WTC11 (cell line): ENCODE data around the gene FTL. TPM values are rescaled to one million over a fixed set of nuclear protein-coding genes. Genes with fewer than 3 reads are reported as not detected.

Experiments used
- ATAC-seq: fragments of 200-7000 bp; cut with Tn5 transposase; 2 replicates; pipeline ENCODE4 v1.10.0; 2021; ENCODE audit warnings: mild to moderate bottlenecking, moderate library complexity
- CTCF ChIA-PET: fragments of 300-600 bp; sonication (Branson Sonifier 250); formaldehyde crosslinking; loops from one replicate; lab custom pipeline; 2021; ENCODE audit warnings: antibody characterized with exemption; lab: Charles Lee
- POLR2A ChIA-PET: fragments of 350-600 bp; sonication (Branson Sonifier 250); formaldehyde crosslinking; loops from one replicate; lab custom pipeline; 2021; ENCODE audit warnings: antibody characterized with exemption; lab: Charles Lee
- DNase-seq: peaks from one replicate; pipeline ENCODE4 v3.0.0; 2021; ENCODE audit warnings: low spot score
- H3K27ac Mint-ChIP-seq: 2 replicates; pipeline ENCODE4 v1.8.0; 2021; ENCODE audit warnings: mixed read lengths
- H3K27me3 Mint-ChIP-seq: 2 replicates; pipeline ENCODE4 v1.8.0; 2021; ENCODE audit warnings: low read depth, mild to moderate bottlenecking, moderate library complexity, mixed read lengths
- H3K36me3 Mint-ChIP-seq: 2 replicates; pipeline ENCODE4 v1.8.0; 2021; ENCODE audit warnings: mixed read lengths
- H3K4me1 Mint-ChIP-seq: 2 replicates; pipeline ENCODE4 v1.8.0; 2022; ENCODE audit warnings: mixed read lengths
- H3K4me3 Mint-ChIP-seq: 2 replicates; pipeline ENCODE4 v1.8.0; 2021; ENCODE audit warnings: mild to moderate bottlenecking, moderate library complexity, mixed read lengths
- H3K9me3 Mint-ChIP-seq: 2 replicates; pipeline ENCODE4 v1.8.0; 2021; ENCODE audit warnings: mixed read lengths
- ATF1 ChIP-seq: sonication (generic); formaldehyde crosslinking; IDR thresholded peaks from 2 replicates; pipeline ENCODE4 v1.8.1; 2023; ENCODE audit warnings: mild to moderate bottlenecking, moderate library complexity, missing genetic modification reagents
- CREB1 ChIP-seq: sonication (generic); formaldehyde crosslinking; IDR thresholded peaks from 2 replicates; pipeline ENCODE4 v1.8.0; 2023; ENCODE audit warnings: mild to moderate bottlenecking, missing genetic modification reagents
- CREM ChIP-seq: sonication (generic); formaldehyde crosslinking; IDR thresholded peaks from 2 replicates; pipeline ENCODE4 v1.8.1; 2022; ENCODE audit warnings: mild to moderate bottlenecking, missing genetic modification reagents, moderate library complexity
- FOXP1 ChIP-seq: sonication (generic); formaldehyde crosslinking; IDR thresholded peaks from 2 replicates; pipeline ENCODE4 v1.8.0; 2022; ENCODE audit warnings: missing genetic modification reagents, mild to moderate bottlenecking, moderate library complexity, borderline replicate concordance
- GRHL2 ChIP-seq: fragments of 250-450 bp; sonication (Bioruptor Pico); IDR thresholded peaks from 2 replicates; pipeline ENCODE4 v1.8.0; 2022; ENCODE audit warnings: mild to moderate bottlenecking, moderate library complexity; ENCODE audit not compliant: insufficient replicate concordance, severe bottlenecking
- GTF2I ChIP-seq: fragments of 250-450 bp; sonication (Bioruptor Pico); conservative IDR thresholded peaks from 2 replicates; pipeline ENCODE4 v1.4.0; 2021; ENCODE audit warnings: mild to moderate bottlenecking
- SP1 ChIP-seq: sonication (generic); formaldehyde crosslinking; conservative IDR thresholded peaks from 2 replicates; pipeline ENCODE4 v1.8.1; 2022; ENCODE audit warnings: missing genetic modification reagents
- TCF7 ChIP-seq: sonication (generic); formaldehyde crosslinking; IDR thresholded peaks from 2 replicates; pipeline ENCODE4 v1.8.0; 2022; ENCODE audit warnings: mild to moderate bottlenecking, low read depth, missing genetic modification reagents, moderate library complexity
- ZNF138 ChIP-seq: sonication (generic); formaldehyde crosslinking; conservative IDR thresholded peaks from 2 replicates; pipeline ENCODE4 v1.8.1; 2022; ENCODE audit warnings: mild to moderate bottlenecking, moderate library complexity, missing genetic modification reagents
- ZNF232 ChIP-seq: sonication (generic); formaldehyde crosslinking; IDR thresholded peaks from 2 replicates; pipeline ENCODE4 v1.8.0; 2022; ENCODE audit warnings: mild to moderate bottlenecking, missing genetic modification reagents
- total RNA-seq: library from RNA; stranded (reverse); gene quantifications from 3 replicates; pipeline ENCODE4 v1.2.3, GENCODE V29; 2021
- TF ChIP-seq, protein P1 (sequence below): sonication (generic); formaldehyde crosslinking; IDR thresholded peaks from 2 replicates; pipeline ENCODE4 v1.8.0; 2022; ENCODE audit warnings: mild to moderate bottlenecking, missing genetic modification reagents
- TF ChIP-seq, protein P2 (sequence below): fragments of 200-600 bp; IDR thresholded peaks from 2 replicates; pipeline ENCODE4 v1.8.0; 2022; ENCODE audit warnings: antibody characterized with exemption
- TF ChIP-seq, protein P3 (sequence below): sonication (generic); formaldehyde crosslinking; IDR thresholded peaks from 2 replicates; pipeline ENCODE4 v1.8.1; 2023; ENCODE audit warnings: mild to moderate bottlenecking, missing genetic modification reagents, moderate library complexity
- TF ChIP-seq, protein P4 (sequence below): sonication (generic); formaldehyde crosslinking; IDR thresholded peaks from 2 replicates; pipeline ENCODE4 v1.8.0; 2023; ENCODE audit warnings: missing genetic modification reagents, mild to moderate bottlenecking, borderline replicate concordance
- TF ChIP-seq, protein P5 (sequence below): fragments of 250-450 bp; sonication (Bioruptor Pico); IDR thresholded peaks from 2 replicates; pipeline ENCODE4 v2.1.2; 2022; ENCODE audit warnings: mild to moderate bottlenecking, moderate library complexity

Gene FTL
- total RNA-seq, 1 experiment from 2014 or later, result 1,061 TPM

DNA sequence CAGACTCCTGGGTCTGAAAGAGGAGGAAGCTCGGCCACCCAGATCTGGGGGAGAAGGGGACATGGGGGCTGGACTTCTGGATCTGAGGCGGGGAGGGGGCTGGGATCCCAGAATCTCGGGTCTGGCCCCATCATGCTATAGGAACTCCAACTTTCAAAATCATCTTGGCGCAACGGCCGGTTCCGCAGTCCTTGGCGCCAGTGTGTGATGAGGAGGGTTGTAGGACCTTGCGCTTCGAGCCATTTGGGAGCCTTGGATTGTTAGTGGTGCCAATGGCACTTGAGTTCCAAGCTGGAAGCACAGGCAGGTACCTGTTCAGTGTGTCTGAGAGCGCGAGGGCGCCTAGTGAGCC lies 28.9 kb downstream of the FTL start (continued):
- TF ChIP-seq CREM (no peak), ZNF232 (CRISPR knock-in tag) (no peak), ATF1 (CRISPR knock-in tag) (no peak), GRHL2 (CRISPR knock-in tag) (no peak), GTF2I (CRISPR knock-in tag) (no peak), TCF7 (no peak)
- TF ChIP-seq, protein P1, sequence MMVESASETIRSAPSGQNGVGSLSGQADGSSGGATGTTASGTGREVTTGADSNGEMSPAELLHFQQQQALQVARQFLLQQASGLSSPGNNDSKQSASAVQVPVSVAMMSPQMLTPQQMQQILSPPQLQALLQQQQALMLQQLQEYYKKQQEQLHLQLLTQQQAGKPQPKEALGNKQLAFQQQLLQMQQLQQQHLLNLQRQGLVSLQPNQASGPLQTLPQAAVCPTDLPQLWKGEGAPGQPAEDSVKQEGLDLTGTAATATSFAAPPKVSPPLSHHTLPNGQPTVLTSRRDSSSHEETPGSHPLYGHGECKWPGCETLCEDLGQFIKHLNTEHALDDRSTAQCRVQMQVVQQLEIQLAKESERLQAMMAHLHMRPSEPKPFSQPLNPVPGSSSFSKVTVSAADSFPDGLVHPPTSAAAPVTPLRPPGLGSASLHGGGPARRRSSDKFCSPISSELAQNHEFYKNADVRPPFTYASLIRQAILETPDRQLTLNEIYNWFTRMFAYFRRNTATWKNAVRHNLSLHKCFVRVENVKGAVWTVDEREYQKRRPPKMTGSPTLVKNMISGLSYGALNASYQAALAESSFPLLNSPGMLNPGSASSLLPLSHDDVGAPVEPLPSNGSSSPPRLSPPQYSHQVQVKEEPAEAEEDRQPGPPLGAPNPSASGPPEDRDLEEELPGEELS, result no peak

DNA sequence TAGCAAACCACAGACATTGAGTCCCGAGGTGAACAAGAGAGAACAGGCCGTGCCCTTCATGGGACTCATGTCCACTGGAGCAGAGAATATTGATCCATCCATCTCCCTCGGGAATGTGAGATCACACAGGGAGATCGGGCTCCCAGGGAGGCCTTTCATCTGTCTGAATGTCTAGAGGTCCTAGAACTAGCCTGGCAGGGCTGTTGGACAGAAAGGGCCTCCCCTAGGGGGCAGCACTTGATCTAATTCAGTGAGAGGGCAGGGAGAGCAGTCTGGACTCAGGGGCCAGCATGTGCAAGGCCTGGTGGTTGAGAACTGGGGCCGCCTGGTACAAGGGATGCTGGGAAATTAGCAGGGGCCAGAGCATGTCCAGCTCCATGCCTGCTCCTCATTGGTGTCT lies 32.9 kb downstream of the FTL start:
- DNase-seq, result peak; percentile 92
- peaks cover 23% of the 10 kb centered on the region for H3K4me1 Mint-ChIP-seq
- peak; percentile 13 for ATAC-seq
- H3K36me3 Mint-ChIP-seq, result peaks cover 11% of the 10 kb centered on the region
- no peaks in the 10 kb centered on the region for H3K9me3 Mint-ChIP-seq
- POLR2A ChIA-PET, result interaction anchor here (0.7 kb wide), 1 partner anchor 10 kb away, joined by 3 read pairs; no protein-coding TSS in a partner anchor
- peak overlapping the region; percentile 3 for H3K27ac Mint-ChIP-seq
- H3K27me3 Mint-ChIP-seq, result no peaks in the 10 kb centered on the region
- no peak for TF ChIP-seq CREB1
- TF ChIP-seq, protein P2, sequence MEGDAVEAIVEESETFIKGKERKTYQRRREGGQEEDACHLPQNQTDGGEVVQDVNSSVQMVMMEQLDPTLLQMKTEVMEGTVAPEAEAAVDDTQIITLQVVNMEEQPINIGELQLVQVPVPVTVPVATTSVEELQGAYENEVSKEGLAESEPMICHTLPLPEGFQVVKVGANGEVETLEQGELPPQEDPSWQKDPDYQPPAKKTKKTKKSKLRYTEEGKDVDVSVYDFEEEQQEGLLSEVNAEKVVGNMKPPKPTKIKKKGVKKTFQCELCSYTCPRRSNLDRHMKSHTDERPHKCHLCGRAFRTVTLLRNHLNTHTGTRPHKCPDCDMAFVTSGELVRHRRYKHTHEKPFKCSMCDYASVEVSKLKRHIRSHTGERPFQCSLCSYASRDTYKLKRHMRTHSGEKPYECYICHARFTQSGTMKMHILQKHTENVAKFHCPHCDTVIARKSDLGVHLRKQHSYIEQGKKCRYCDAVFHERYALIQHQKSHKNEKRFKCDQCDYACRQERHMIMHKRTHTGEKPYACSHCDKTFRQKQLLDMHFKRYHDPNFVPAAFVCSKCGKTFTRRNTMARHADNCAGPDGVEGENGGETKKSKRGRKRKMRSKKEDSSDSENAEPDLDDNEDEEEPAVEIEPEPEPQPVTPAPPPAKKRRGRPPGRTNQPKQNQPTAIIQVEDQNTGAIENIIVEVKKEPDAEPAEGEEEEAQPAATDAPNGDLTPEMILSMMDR, result peak; percentile 74
- TF ChIP-seq, all 79 proteins: peak for 1
- H3K4me3 Mint-ChIP-seq, result no peak overlapping the region
- CTCF ChIA-PET, result interaction anchor here (0.6 to 3.0 kb wide), 30 partner anchors 9 to 769 kb away, joined by 3 to 26 read pairs (median 4); partner anchors contain the start of genes AP2A1, CGB2, HSD17B14 and LHB

DNA sequence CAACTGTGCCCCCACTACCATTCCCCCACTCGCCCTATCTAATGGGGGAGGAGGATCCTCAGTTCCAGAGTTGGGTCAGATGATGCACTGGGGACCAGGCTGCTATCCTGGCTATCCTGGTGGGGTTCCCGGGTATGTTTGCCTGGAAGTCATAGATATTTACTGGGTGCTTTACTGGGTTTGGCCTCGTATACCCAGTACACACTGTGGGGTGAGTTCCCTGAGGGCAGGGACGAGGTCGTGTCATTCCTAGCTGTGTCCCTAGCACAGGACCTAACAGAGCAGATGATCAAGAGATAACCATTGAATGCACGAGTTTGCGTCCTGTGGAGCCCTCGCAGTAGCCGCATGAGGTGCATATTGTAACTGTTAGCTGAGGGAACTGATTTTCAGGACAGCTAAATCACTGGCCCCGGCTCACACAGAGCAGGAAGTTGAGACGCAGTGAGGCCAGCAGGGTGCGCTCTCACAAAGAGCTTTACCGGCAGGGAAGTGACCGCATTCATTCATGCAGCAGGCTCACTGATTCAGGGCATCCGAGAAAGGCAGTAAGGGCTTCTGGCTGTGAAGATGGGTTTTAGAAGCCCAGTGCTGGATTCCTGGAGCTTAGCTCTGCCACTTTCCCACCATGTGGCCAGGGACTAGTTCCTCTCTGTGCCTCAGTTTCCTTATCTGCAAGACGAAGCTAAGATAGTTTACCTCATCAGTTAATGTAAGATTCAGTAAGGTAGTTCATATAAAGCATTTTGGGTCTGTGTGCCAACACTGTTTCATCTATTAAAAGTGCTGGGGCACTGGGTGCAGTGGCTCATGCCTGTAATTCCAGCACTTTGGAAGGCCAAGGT lies 34.6 kb downstream of the FTL start:
- peaks cover 12% of the 10 kb centered on the region for H3K36me3 Mint-ChIP-seq
- H3K4me1 Mint-ChIP-seq, result peaks cover 14% of the 10 kb centered on the region
- no peaks in the 10 kb centered on the region for H3K27me3 Mint-ChIP-seq
- no peaks in the 10 kb centered on the region for H3K9me3 Mint-ChIP-seq
- no peak overlapping the region; the same call in 1 of the 2 replicates for H3K4me3 Mint-ChIP-seq
- ChIA-PET CTCF (interaction anchor here (0.5 to 3.0 kb wide), 68 partner anchors 9 to 1134 kb away, joined by 3 to 78 read pairs (median 6); partner anchors contain the start of genes BAX, CGB2, CGB7 and DHDH), POLR2A (interaction anchor here (0.6 to 1.0 kb wide), 2 partner anchors 36 to 73 kb away, joined by 3 read pairs; no protein-coding TSS in a partner anchor)
- DNase-seq (peak; percentile 89), ATAC-seq (peak; percentile 90)
- H3K27ac Mint-ChIP-seq, result peak overlapping the region; percentile 88
- TF ChIP-seq, protein P3, sequence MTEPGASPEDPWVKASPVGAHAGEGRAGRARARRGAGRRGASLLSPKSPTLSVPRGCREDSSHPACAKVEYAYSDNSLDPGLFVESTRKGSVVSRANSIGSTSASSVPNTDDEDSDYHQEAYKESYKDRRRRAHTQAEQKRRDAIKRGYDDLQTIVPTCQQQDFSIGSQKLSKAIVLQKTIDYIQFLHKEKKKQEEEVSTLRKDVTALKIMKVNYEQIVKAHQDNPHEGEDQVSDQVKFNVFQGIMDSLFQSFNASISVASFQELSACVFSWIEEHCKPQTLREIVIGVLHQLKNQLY (CRISPR knock-in tag), result no peak
- TF ChIP-seq, protein P2, result peak; percentile 48; the same call in 1 of the 2 replicates
- peak; percentile 46; the same call in 1 of the 2 replicates for TF ChIP-seq SP1 (CRISPR knock-in tag)

DNA sequence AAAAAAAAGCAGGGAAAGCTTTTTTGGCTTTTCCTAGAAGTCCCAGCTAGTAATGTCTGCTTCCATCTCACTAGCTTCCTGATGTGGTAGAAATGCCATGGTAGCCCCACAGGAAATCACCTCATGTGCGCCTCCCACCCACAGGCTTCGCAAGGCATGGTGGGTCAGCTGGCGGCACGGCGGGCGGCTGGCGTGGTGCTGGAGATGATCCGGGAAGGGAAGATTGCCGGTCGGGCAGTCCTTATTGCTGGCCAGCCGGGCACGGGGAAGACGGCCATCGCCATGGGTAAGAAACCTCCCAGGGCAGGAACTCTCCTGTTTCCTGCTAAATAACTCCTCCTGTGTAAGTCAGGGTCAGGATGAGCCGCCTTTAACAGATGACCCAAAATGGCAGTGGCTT lies 39.0 kb downstream of the FTL start:
- H3K27me3 Mint-ChIP-seq, result no peaks in the 10 kb centered on the region
- ATAC-seq, result no peak
- peaks cover 30% of the 10 kb centered on the region for H3K36me3 Mint-ChIP-seq
- ChIA-PET CTCF (interaction anchor here (1.0 to 1.5 kb wide), 2 partner anchors 10 to 34 kb away, joined by 5 to 6 read pairs; partner anchors contain the start of gene RUVBL2), POLR2A (no interaction called here)
- no peak overlapping the region for H3K4me3 Mint-ChIP-seq
- H3K9me3 Mint-ChIP-seq, result no peaks in the 10 kb centered on the region
- H3K27ac Mint-ChIP-seq, result no peak overlapping the region
- H3K4me1 Mint-ChIP-seq, result peaks cover 7% of the 10 kb centered on the region
- DNase-seq, result no peak
- TF ChIP-seq, protein P4, sequence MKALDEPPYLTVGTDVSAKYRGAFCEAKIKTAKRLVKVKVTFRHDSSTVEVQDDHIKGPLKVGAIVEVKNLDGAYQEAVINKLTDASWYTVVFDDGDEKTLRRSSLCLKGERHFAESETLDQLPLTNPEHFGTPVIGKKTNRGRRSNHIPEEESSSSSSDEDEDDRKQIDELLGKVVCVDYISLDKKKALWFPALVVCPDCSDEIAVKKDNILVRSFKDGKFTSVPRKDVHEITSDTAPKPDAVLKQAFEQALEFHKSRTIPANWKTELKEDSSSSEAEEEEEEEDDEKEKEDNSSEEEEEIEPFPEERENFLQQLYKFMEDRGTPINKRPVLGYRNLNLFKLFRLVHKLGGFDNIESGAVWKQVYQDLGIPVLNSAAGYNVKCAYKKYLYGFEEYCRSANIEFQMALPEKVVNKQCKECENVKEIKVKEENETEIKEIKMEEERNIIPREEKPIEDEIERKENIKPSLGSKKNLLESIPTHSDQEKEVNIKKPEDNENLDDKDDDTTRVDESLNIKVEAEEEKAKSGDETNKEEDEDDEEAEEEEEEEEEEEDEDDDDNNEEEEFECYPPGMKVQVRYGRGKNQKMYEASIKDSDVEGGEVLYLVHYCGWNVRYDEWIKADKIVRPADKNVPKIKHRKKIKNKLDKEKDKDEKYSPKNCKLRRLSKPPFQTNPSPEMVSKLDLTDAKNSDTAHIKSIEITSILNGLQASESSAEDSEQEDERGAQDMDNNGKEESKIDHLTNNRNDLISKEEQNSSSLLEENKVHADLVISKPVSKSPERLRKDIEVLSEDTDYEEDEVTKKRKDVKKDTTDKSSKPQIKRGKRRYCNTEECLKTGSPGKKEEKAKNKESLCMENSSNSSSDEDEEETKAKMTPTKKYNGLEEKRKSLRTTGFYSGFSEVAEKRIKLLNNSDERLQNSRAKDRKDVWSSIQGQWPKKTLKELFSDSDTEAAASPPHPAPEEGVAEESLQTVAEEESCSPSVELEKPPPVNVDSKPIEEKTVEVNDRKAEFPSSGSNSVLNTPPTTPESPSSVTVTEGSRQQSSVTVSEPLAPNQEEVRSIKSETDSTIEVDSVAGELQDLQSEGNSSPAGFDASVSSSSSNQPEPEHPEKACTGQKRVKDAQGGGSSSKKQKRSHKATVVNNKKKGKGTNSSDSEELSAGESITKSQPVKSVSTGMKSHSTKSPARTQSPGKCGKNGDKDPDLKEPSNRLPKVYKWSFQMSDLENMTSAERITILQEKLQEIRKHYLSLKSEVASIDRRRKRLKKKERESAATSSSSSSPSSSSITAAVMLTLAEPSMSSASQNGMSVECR (CRISPR knock-in tag), result no peak
- no peak for TF ChIP-seq FOXP1 (CRISPR knock-in tag)
- TF ChIP-seq, protein P5, sequence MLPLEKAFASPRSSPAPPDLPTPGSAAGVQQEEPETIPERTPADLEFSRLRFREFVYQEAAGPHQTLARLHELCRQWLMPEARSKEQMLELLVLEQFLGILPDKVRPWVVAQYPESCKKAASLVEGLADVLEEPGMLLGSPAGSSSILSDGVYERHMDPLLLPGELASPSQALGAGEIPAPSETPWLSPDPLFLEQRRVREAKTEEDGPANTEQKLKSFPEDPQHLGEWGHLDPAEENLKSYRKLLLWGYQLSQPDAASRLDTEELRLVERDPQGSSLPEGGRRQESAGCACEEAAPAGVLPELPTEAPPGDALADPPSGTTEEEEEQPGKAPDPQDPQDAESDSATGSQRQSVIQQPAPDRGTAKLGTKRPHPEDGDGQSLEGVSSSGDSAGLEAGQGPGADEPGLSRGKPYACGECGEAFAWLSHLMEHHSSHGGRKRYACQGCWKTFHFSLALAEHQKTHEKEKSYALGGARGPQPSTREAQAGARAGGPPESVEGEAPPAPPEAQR (CRISPR knock-in tag), result no peak
- no peak for TF ChIP-seq ZNF138 (CRISPR knock-in tag)
